ENCODE results near the gene IFNW1.
"Not testable (repeated sequence)": the region's sequence is repeated elsewhere in the genome, so short reads cannot be mapped to it uniquely, and the experiment has no call there.

The IFNW1 gene

GRCh38 chr9:21141427-21141882 is at the start of gene IFNW1:
IFNW1 (minus strand) TSS chr9:21141832; CDS start chr9:21141570, 262 bp downstream.
- TF ChIP-seq CTCF (IDR thresholded peaks at IDR 0.05; ENCODE audit: extremely low read depth, missing control alignments), result no peak

GRCh38 chr9:21187487-21187886 is 45.9 kb upstream of the IFNW1 start, which contains the start of gene IFNA4:
IFNA4 (minus strand) TSS chr9:21187587; CDS start chr9:21187531, 56 bp downstream.
- not testable (repeated sequence) for DNase-seq (ENCODE audit: low spot score)

More at GRCh38 chr9:21141427-21141882, at the start of gene IFNW1:
- DNase-seq (ENCODE audit: low spot score), result peak; percentile 25

- DNase-seq (ENCODE audit: low spot score), result not testable (repeated sequence)
- TF ChIP-seq CTCF (IDR thresholded peaks at IDR 0.05; ENCODE audit: extremely low read depth, missing control alignments), result peak; percentile 44
Observed at GRCh38 chr9:21182810-21183736, 41.4 kb upstream of the IFNW1 start.

- TF ChIP-seq CTCF (IDR thresholded peaks at IDR 0.05; ENCODE audit: extremely low read depth, missing control alignments), result no peak
- DNase-seq (ENCODE audit: low spot score), result no peak
Observed at GRCh38 chr9:21174671-21175070, 33.0 kb upstream of the IFNW1 start.

GRCh38 chr9:21172156-21172555 is 30.5 kb upstream of the IFNW1 start:
- TF ChIP-seq CTCF (IDR thresholded peaks at IDR 0.05; ENCODE audit: extremely low read depth, missing control alignments), result no peak
- no peak for DNase-seq (ENCODE audit: low spot score)

- TF ChIP-seq CTCF (IDR thresholded peaks at IDR 0.05; ENCODE audit: extremely low read depth, missing control alignments), result no peak
- no peak for DNase-seq (ENCODE audit: low spot score)
Observed at GRCh38 chr9:21171351-21171750, 29.7 kb upstream of the IFNW1 start.

- not testable (repeated sequence) for DNase-seq (ENCODE audit: low spot score)
Observed at GRCh38 chr9:21166560-21166959, 24.9 kb upstream of the IFNW1 start, which contains the start of gene IFNA21. IFNA21 (minus strand) TSS chr9:21166660; CDS start chr9:21166612, 48 bp downstream.

GRCh38 chr9:21165516-21165915 is 23.9 kb upstream of the IFNW1 start:
- TF ChIP-seq CTCF (IDR thresholded peaks at IDR 0.05; ENCODE audit: extremely low read depth, missing control alignments), result no peak
- DNase-seq (ENCODE audit: low spot score), result no peak

Measured in GM20000 (cell line).